ENCODE results near the gene ELOB. TPM values are rescaled to one million over a fixed set of nuclear protein-coding genes. Genes with fewer than 3 reads are reported as not detected.
A peak's percentile ranks its signal among the peaks of the same experiment; 100 is the strongest.

Gene ELOB
- total and polyA plus RNA-seq, 2 experiments from 2014 or later: 255 to 642 TPM

DNA sequence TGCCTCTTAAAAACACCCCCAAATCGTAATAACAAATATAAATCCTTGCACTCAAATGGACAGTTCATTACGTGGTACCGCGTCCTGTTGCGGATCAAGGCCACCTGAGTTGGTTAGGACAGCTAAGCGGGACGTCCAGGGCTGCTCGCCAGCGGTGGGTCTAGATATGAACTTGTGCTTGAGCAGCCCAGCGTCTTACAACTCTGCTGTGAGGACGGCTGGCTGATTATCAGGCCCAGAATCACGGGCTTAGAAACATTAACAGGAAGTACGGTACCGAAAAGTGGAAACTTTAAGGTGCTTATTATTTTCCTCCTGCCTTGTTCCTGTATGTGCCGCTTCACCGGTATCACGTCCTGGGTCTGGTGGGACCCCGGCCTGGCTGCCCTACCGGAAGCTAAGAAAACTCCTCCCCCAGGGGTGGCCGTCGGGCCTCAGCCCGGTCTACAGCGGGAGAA lies 25.5 kb downstream of the ELOB start:
- Histone ChIP-seq H4K20me1 (ENCODE audit: insufficient read depth, poor library complexity, severe bottlenecking) (peaks cover 37% of the 10 kb centered on the region), H3K9me3 (ENCODE audit: low read depth) (no peaks in the 10 kb centered on the region), H3K79me2 (peaks cover 53% of the 10 kb centered on the region), H3K36me3 (replicated peaks; ENCODE audit: insufficient read depth, low read depth) (no peaks in the 10 kb centered on the region), H3K27me3 (no peaks in the 10 kb centered on the region), H2AFZ (peak overlapping the region; percentile 67), H3K27ac (peak overlapping the region; percentile 98), H3K4me3 (peak overlapping the region; percentile 7), H3K4me2 (peak overlapping the region; percentile 95), H3K9me2 (replicated peaks; ENCODE audit: insufficient read depth) (no peaks in the 10 kb centered on the region), H3K4me1 (ENCODE audit: insufficient read depth) (peaks cover 29% of the 10 kb centered on the region)
- 36% methylated on average over 23 of the region's 23 CpGs for WGBS (ENCODE audit: low lambda C conversion rate, missing lambda C conversion rate)
- TF ChIP-seq EZH2 (IDR thresholded peaks at IDR 0.05; ENCODE audit: borderline replicate concordance) (no peak), EZH2phosphoT487 (IDR thresholded peaks at IDR 0.05; ENCODE audit: low read depth, severe bottlenecking, unreplicated experiment) (no peak), CTCF (IDR thresholded peaks at IDR 0.05; ENCODE audit: poor library complexity) (no peak)
- DNase-seq (ENCODE audit: low spot score): no peak

DNA sequence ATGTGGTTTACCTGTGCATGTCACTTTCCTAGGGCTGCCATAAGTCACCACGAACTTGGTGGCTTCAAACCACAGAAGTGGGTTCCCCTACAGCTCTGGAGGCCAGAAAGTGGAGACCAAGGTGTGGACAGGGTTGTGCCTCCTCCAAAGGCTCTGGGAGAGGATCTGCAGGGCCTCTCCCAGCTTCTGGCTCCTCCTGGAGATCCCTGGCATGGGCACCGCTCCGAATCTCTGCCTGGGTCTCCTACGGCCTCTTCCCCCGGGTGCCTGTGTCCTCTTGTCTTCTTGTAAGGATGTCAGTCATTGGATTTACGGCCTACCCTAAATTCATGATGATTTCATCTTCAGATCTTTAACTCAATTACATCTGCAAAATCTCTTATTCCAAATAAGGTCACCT lies 27.1 kb downstream of the ELOB start:
- TF ChIP-seq EZH2 (IDR thresholded peaks at IDR 0.05; ENCODE audit: borderline replicate concordance) (no peak), EZH2phosphoT487 (IDR thresholded peaks at IDR 0.05; ENCODE audit: low read depth, severe bottlenecking, unreplicated experiment) (no peak), CTCF (IDR thresholded peaks at IDR 0.05; ENCODE audit: poor library complexity) (no peak)
- 100% methylated on average over 6 of the region's 6 CpGs for WGBS (ENCODE audit: low lambda C conversion rate, missing lambda C conversion rate)

GRCh38 chr16:2749476-2749875 lies 27.6 kb downstream of the ELOB start:
- Histone ChIP-seq H3K27me3 (no peaks in the 10 kb centered on the region), H3K9me2 (replicated peaks; ENCODE audit: insufficient read depth) (no peaks in the 10 kb centered on the region), H3K79me2 (peaks cover 31% of the 10 kb centered on the region), H3K27ac (no peak overlapping the region), H3K4me3 (no peak overlapping the region), H3K4me1 (ENCODE audit: insufficient read depth) (peaks cover 11% of the 10 kb centered on the region), H3K9me3 (ENCODE audit: low read depth) (no peaks in the 10 kb centered on the region), H3K36me3 (replicated peaks; ENCODE audit: insufficient read depth, low read depth) (no peaks in the 10 kb centered on the region), H3K4me2 (no peak overlapping the region), H4K20me1 (ENCODE audit: insufficient read depth, poor library complexity, severe bottlenecking) (peaks cover 16% of the 10 kb centered on the region), H2AFZ (no peak overlapping the region)
- DNase-seq (ENCODE audit: low spot score): no peak
- TF ChIP-seq EZH2 (IDR thresholded peaks at IDR 0.05; ENCODE audit: borderline replicate concordance): no peak
- no peak for TF ChIP-seq CTCF (IDR thresholded peaks at IDR 0.05; ENCODE audit: poor library complexity)
- no peak for TF ChIP-seq EZH2phosphoT487 (IDR thresholded peaks at IDR 0.05; ENCODE audit: low read depth, severe bottlenecking, unreplicated experiment)
- 99% methylated on average over 5 of the region's 5 CpGs for WGBS (ENCODE audit: low lambda C conversion rate, missing lambda C conversion rate)

More for the DNA sequence above, 27.1 kb downstream of the ELOB start:
- Histone ChIP-seq H3K4me3 (no peak overlapping the region), H3K4me1 (ENCODE audit: insufficient read depth) (peaks cover 15% of the 10 kb centered on the region), H3K9me2 (replicated peaks; ENCODE audit: insufficient read depth) (no peaks in the 10 kb centered on the region), H3K27me3 (no peaks in the 10 kb centered on the region), H4K20me1 (ENCODE audit: insufficient read depth, poor library complexity, severe bottlenecking) (peaks cover 21% of the 10 kb centered on the region), H3K27ac (no peak overlapping the region), H3K79me2 (peaks cover 36% of the 10 kb centered on the region), H2AFZ (no peak overlapping the region), H3K9me3 (ENCODE audit: low read depth) (no peaks in the 10 kb centered on the region), H3K36me3 (replicated peaks; ENCODE audit: insufficient read depth, low read depth) (no peaks in the 10 kb centered on the region), H3K4me2 (no peak overlapping the region)
- DNase-seq (ENCODE audit: low spot score): no peak

Measured in hepatocyte (in vitro differentiated cells).